Upper lobe of left lung (tissue), 4 donors: ENCODE results near the gene CFAP299.

ENCODE experiments used
- POLR2A ChIP-seq, 4 donors: fragments of 450-650 bp; IDR thresholded peaks; one replicate each; pipeline ENCODE4 v1.5.1; 2016 to 2017; ENCODE audit warnings: antibody characterized with exemption in 4 of 4, mild to moderate bottlenecking in 2 of 4
- TF ChIP-seq, protein P1 (sequence below), 6 experiments: fragments of 450-650 bp in 4 of 6; fragments of 200-600 bp in 2 of 6; sonication (generic) in 2 of 6; IDR thresholded peaks; one replicate each; pipeline ENCODE4 v1.5.1; 2016 to 2019; ENCODE audit warnings: antibody characterized with exemption in 6 of 6

GRCh38 chr4:80454556-80454955 is 119.0 kb downstream of the CFAP299 start:
- TF ChIP-seq, protein P1, sequence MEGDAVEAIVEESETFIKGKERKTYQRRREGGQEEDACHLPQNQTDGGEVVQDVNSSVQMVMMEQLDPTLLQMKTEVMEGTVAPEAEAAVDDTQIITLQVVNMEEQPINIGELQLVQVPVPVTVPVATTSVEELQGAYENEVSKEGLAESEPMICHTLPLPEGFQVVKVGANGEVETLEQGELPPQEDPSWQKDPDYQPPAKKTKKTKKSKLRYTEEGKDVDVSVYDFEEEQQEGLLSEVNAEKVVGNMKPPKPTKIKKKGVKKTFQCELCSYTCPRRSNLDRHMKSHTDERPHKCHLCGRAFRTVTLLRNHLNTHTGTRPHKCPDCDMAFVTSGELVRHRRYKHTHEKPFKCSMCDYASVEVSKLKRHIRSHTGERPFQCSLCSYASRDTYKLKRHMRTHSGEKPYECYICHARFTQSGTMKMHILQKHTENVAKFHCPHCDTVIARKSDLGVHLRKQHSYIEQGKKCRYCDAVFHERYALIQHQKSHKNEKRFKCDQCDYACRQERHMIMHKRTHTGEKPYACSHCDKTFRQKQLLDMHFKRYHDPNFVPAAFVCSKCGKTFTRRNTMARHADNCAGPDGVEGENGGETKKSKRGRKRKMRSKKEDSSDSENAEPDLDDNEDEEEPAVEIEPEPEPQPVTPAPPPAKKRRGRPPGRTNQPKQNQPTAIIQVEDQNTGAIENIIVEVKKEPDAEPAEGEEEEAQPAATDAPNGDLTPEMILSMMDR (IDR thresholded peaks at IDR 0.05): no peak
- TF ChIP-seq POLR2A (IDR thresholded peaks at IDR 0.05): no peak
